ENCODE measurements around the gene KCNA5.

GRCh38 chr12:5030066-5030465 lies 13.6 kb upstream of the KCNA5 start:
- TF ChIP-seq CTCF (IDR thresholded peaks at IDR 0.05), result no peak
- no peak for TF ChIP-seq POLR2AphosphoS5 (IDR thresholded peaks at IDR 0.05)
